Activated B cell treated with CpG ODN at 0.5 μM for 24 hours (primary cell): ENCODE data around the gene COLEC12. TPM values are rescaled to one million over a fixed set of nuclear protein-coding genes. Genes with fewer than 3 reads are reported as not detected.
"Not testable (repeated sequence)": the region's sequence is repeated elsewhere in the genome, so short reads cannot be mapped to it uniquely, and the experiment has no call there.

ENCODE experiments used
- ATAC-seq: fragments of 200-7000 bp; cut with Tn5 transposase; one replicate; pipeline ENCODE4 v1.10.0; 2021; ENCODE audit warnings: low read depth, mild to moderate bottlenecking, moderate library complexity
- CTCF ChIA-PET: fragments of 350-600 bp; sonication (Branson Sonifier 250); formaldehyde crosslinking; loops from one replicate; lab custom pipeline; 2021; ENCODE audit warnings: antibody characterized with exemption; lab: Charles Lee
- POLR2A ChIA-PET: fragments of 350-600 bp; sonication (Branson Sonifier 250); formaldehyde crosslinking; loops from one replicate; lab custom pipeline; 2021; ENCODE audit warnings: antibody characterized with exemption; lab: Charles Lee
- DNase-seq: peaks from one replicate; pipeline ENCODE4 v3.0.0; 2022
- H3K27ac Mint-ChIP-seq: one replicate; pipeline ENCODE4 v1.8.0; 2020; ENCODE audit warnings: mixed read lengths
- H3K27me3 Mint-ChIP-seq: one replicate; pipeline ENCODE4 v1.8.0; 2021; ENCODE audit warnings: mixed read lengths
- H3K36me3 Mint-ChIP-seq: one replicate; pipeline ENCODE4 v1.8.0; 2021; ENCODE audit warnings: low read depth, mixed read lengths
- H3K4me1 Mint-ChIP-seq: one replicate; pipeline ENCODE4 v1.8.0; 2021; ENCODE audit warnings: mixed read lengths
- H3K4me3 Mint-ChIP-seq: one replicate; pipeline ENCODE4 v1.8.0; 2020; ENCODE audit warnings: mild to moderate bottlenecking, mixed read lengths
- H3K9me3 Mint-ChIP-seq: one replicate; pipeline ENCODE4 v1.8.0; 2020; ENCODE audit warnings: mixed read lengths
- CTCF ChIP-seq: fragments of 200-600 bp; IDR thresholded peaks from one replicate; pipeline ENCODE4 v1.8.0; 2022; ENCODE audit warnings: antibody characterized with exemption, mild to moderate bottlenecking
- intact Hi-C: fragments of 100-400 bp; cut with micrococcal nuclease; formaldehyde crosslinking; loops from one replicate; pipeline ENCODE4 v1.15.1; 2024
- total RNA-seq: library from RNA; stranded (reverse); gene quantifications from 2 replicates; pipeline ENCODE4 v1.2.3, GENCODE V29; 2022

The COLEC12 gene
- total RNA-seq, 1 donor from 2014 or later = not detected

GRCh38 chr18:316393-316792 lies 184.1 kb downstream of the COLEC12 start:
- Mint-ChIP-seq H3K27ac (no peak overlapping the region), H3K27me3 (no peaks in the 10 kb centered on the region), H3K9me3 (no peaks in the 10 kb centered on the region), H3K4me3 (no peak overlapping the region), H3K4me1 (no peaks in the 10 kb centered on the region), H3K36me3 (no peaks in the 10 kb centered on the region)
- no peak for TF ChIP-seq CTCF
- CTCF ChIA-PET = no interaction called here
- POLR2A ChIA-PET = no interaction called here
- intact Hi-C loops = no loop called here
- DNase-seq (no peak), ATAC-seq (no peak)

GRCh38 chr18:313931-314330 lies 186.6 kb downstream of the COLEC12 start:
- ATAC-seq (no peak), DNase-seq (no peak)
- ChIA-PET CTCF (no interaction called here), POLR2A (no interaction called here)
- intact Hi-C loops = no loop called here
- Mint-ChIP-seq H3K4me3 (no peak overlapping the region), H3K27me3 (no peaks in the 10 kb centered on the region), H3K4me1 (no peaks in the 10 kb centered on the region), H3K27ac (no peak overlapping the region), H3K36me3 (no peaks in the 10 kb centered on the region), H3K9me3 (no peaks in the 10 kb centered on the region)
- TF ChIP-seq CTCF = no peak

GRCh38 chr18:312415-312814 lies 188.1 kb downstream of the COLEC12 start:
- H3K4me3 Mint-ChIP-seq = no peak overlapping the region
- H3K36me3 Mint-ChIP-seq = no peaks in the 10 kb centered on the region
- no peak overlapping the region for H3K27ac Mint-ChIP-seq
- POLR2A ChIA-PET = no interaction called here
- no peak for DNase-seq
- TF ChIP-seq CTCF = no peak
- no peaks in the 10 kb centered on the region for H3K9me3 Mint-ChIP-seq
- intact Hi-C loops = no loop called here
- ATAC-seq = no peak
- no peaks in the 10 kb centered on the region for H3K4me1 Mint-ChIP-seq
- CTCF ChIA-PET = no interaction called here
- H3K27me3 Mint-ChIP-seq = no peaks in the 10 kb centered on the region

GRCh38 chr18:310042-310441 lies 190.5 kb downstream of the COLEC12 start:
- DNase-seq (no peak), ATAC-seq (no peak)
- ChIA-PET POLR2A (no interaction called here), CTCF (no interaction called here)
- no peak for TF ChIP-seq CTCF
- Mint-ChIP-seq H3K27ac (no peak overlapping the region), H3K4me3 (no peak overlapping the region), H3K4me1 (no peaks in the 10 kb centered on the region), H3K27me3 (peaks cover 3% of the 10 kb centered on the region), H3K9me3 (no peaks in the 10 kb centered on the region), H3K36me3 (no peaks in the 10 kb centered on the region)
- intact Hi-C loops = no loop called here

GRCh38 chr18:308086-308485 lies 192.4 kb downstream of the COLEC12 start:
- CTCF ChIA-PET, POLR2A ChIA-PET, intact Hi-C loops, ATAC-seq, H3K27ac Mint-ChIP-seq, H3K4me1 Mint-ChIP-seq, H3K9me3 Mint-ChIP-seq, DNase-seq, H3K36me3 Mint-ChIP-seq, H3K4me3 Mint-ChIP-seq, H3K27me3 Mint-ChIP-seq: not testable (repeated sequence)

GRCh38 chr18:306608-307255 lies 193.8 kb downstream of the COLEC12 start:
- ChIA-PET POLR2A (no interaction called here), CTCF (no interaction called here)
- no peak overlapping the region for H3K27ac Mint-ChIP-seq
- intact Hi-C loops = no loop called here
- no peak for ATAC-seq
- H3K27me3 Mint-ChIP-seq = peaks cover 3% of the 10 kb centered on the region
- H3K4me1 Mint-ChIP-seq = no peaks in the 10 kb centered on the region
- DNase-seq = no peak
- TF ChIP-seq CTCF = no peak
- no peak overlapping the region for H3K4me3 Mint-ChIP-seq
- H3K36me3 Mint-ChIP-seq = no peaks in the 10 kb centered on the region
- no peaks in the 10 kb centered on the region for H3K9me3 Mint-ChIP-seq
